ENCODE data around the gene SDK1.

SDK1 gene

DNA sequence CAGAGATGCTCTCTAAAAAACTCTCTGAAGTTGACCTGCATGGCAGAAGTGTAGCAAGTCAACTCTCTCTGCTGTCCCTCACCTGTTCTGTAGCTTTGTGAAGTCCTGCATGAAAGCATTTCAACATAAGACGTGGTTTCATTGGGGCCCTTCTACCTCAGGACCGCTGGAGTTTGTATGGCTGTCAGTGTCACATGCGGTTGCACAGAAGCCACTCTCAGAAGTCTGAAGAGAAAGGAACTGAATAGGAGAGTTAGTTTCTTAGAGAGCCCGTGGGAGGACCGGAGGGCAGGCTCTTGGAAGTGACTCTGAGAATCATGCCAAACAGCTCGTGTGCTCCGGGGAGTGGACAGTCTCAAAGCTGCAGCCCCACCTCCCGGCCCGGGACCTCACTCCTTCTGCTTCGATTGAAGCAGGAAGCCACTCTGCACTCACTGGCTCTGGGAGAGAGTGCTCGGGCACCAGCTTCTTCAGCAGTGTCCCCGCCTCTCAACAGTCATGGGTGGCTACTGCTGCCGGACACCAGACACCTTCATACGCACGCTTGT lies 486.7 kb downstream of the SDK1 start:
- no peak overlapping the region for H3K4me3 Mint-ChIP-seq
- no peaks in the 10 kb centered on the region for H3K9me3 Mint-ChIP-seq
- H3K27me3 Mint-ChIP-seq = peaks cover 38% of the 10 kb centered on the region
- no peaks in the 10 kb centered on the region for H3K36me3 Mint-ChIP-seq (ENCODE audit: low read depth)
- no peaks in the 10 kb centered on the region for H3K4me1 Mint-ChIP-seq (ENCODE audit: low read depth)
- no peak overlapping the region for H3K27ac Mint-ChIP-seq

DNA sequence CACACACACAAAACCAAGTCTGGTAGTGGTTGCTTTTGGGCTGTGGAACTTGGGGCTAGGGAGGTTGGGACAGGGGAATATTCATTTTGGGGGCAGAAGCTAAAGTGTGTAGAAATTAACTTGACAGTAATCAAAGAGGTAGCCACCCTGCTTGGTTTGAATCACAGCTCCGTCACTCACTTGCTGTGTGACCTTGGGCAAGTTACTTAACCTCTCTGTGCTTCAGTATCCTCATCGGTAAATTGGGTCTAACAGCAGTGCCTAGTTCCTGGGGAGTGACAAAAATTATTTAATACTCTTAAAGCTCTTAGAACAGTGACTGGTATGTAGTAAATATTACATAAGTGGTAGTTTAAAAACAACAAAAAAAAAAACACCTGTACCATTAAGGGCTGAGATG lies 489.8 kb downstream of the SDK1 start:
- Mint-ChIP-seq H3K9me3 (no peaks in the 10 kb centered on the region), H3K4me3 (no peak overlapping the region), H3K36me3 (ENCODE audit: low read depth) (no peaks in the 10 kb centered on the region), H3K27ac (no peak overlapping the region), H3K4me1 (ENCODE audit: low read depth) (no peaks in the 10 kb centered on the region), H3K27me3 (peaks cover 24% of the 10 kb centered on the region)

DNA sequence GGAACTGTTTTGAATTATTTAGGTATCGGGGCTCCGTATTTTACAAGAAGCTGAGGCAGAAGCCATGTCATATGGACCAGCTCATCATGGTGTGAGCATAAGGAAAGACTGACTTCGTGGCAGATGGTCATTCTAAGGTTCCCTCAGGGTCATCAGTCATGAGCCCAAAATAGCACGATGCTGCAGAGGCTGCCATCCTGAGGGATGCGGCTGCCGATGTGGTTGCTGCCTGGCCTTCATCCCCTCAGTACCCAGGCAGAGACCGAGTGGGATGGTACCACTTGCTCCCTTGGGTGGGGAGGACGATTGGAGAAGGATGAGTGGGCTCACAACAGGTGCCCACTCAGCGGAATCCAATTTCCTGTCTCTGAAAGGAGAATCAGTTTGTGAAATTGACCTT lies 490.3 kb downstream of the SDK1 start:
- Mint-ChIP-seq H3K36me3 (ENCODE audit: low read depth) (no peaks in the 10 kb centered on the region), H3K9me3 (no peaks in the 10 kb centered on the region), H3K27me3 (peaks cover 23% of the 10 kb centered on the region), H3K4me3 (no peak overlapping the region), H3K27ac (no peak overlapping the region), H3K4me1 (ENCODE audit: low read depth) (no peaks in the 10 kb centered on the region)

DNA sequence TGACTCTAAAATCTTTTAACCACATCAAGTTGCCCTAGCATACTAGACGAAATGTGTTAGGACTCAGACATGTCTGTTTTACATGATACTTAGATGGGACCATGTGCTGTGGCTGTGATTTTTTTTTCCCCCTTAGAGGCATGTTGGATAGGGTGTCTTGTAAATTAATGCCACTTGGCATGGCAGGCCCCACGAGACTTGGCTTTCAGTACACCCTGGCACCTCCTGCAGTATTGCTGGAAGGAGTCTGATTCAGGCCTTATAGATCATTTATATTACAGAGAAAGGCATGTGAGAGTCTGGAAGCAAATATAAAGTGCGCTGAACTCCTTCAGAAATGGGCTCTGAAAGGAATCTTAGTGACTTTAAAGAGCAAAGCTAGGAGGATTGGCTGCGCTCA lies 494.1 kb downstream of the SDK1 start:
- Mint-ChIP-seq H3K4me1 (ENCODE audit: low read depth) (no peaks in the 10 kb centered on the region), H3K9me3 (no peaks in the 10 kb centered on the region), H3K4me3 (no peak overlapping the region), H3K36me3 (ENCODE audit: low read depth) (no peaks in the 10 kb centered on the region), H3K27ac (no peak overlapping the region), H3K27me3 (no peaks in the 10 kb centered on the region)

DNA sequence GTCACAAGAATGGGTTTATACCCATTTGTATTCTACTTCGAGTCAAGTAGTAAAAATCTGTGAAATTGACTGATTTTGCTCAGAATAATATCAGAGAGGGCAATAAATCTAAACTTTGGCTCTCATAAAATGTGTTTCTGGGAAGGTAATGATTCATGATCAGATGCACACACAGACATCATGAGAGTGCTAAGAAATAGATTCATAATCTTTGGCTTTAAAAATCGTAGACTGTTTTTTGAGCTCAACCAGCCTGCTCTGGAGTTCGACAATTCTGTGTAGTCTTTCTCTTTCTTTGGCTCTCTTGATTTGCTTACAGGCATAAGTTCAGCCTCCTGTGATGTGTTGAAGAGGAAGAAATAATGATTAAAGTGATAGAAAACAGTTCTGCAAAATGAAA lies 494.7 kb downstream of the SDK1 start:
- Mint-ChIP-seq H3K36me3 (ENCODE audit: low read depth) (no peaks in the 10 kb centered on the region), H3K4me3 (no peak overlapping the region), H3K4me1 (ENCODE audit: low read depth) (no peaks in the 10 kb centered on the region), H3K27ac (no peak overlapping the region), H3K27me3 (no peaks in the 10 kb centered on the region), H3K9me3 (no peaks in the 10 kb centered on the region)

DNA sequence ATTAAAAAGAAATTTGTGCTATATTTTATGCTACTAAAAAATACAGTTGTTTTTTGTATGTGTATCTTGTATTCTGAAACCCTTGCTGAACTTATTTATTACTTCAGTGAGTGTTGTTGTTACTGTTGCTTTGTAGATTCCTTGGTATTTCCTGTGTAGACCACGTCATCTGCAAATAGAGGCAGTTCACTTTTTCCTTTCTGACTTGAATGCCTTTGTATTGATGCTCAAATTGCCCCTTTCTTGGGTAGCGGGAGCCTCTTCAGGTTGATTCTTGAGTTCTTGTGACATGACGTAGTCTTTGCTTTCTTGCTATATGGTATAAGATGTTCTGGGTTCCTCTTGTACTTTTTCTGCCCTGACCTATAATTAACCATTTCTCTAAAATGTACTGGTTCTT lies 504.1 kb downstream of the SDK1 start:
- peaks cover 13% of the 10 kb centered on the region for H3K27me3 Mint-ChIP-seq
- H3K36me3 Mint-ChIP-seq (ENCODE audit: low read depth) = no peaks in the 10 kb centered on the region
- no peak overlapping the region for H3K4me3 Mint-ChIP-seq
- H3K4me1 Mint-ChIP-seq (ENCODE audit: low read depth) = no peaks in the 10 kb centered on the region
- no peaks in the 10 kb centered on the region for H3K9me3 Mint-ChIP-seq
- no peak overlapping the region for H3K27ac Mint-ChIP-seq

DNA sequence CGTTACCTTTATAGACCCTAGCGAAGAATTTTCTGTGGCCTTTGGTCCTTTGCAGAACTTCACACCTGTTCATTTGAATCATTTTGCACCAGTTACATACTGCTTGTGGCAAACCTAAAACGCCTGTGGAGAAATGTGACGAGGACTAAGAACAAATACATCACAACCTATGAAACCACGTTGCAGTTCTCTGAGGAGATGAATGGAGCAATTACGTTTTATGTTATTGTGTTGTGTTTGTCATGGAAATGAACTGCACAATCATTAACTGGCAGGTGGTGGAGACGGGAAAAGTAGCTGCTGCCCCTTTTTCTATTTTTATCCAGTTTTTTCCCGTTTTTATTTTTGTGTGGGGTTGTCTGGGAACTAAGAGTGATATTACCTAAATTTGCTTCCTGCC lies 505.5 kb downstream of the SDK1 start:
- Mint-ChIP-seq H3K27me3 (peaks cover 13% of the 10 kb centered on the region), H3K9me3 (no peaks in the 10 kb centered on the region), H3K27ac (no peak overlapping the region), H3K4me3 (no peak overlapping the region), H3K36me3 (ENCODE audit: low read depth) (no peaks in the 10 kb centered on the region), H3K4me1 (ENCODE audit: low read depth) (no peaks in the 10 kb centered on the region)

DNA sequence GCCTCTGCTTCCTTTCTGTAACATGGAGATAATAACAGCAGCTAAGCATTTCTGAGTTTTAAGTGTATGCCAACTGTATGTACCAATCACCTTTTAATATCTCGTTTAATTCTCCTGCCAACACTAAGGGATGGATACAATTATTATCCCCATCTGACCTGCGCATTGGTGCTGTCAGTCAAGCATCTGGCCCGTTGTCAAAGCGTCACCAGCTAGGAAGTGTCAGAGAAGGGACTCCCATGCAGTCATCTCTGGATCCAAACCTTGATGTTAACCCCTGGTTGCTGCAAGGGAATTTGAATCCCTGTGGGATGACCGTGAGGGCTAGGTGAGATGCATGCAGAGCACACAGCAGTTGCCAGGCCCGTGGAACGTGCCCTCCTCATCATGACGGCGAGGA lies 506.8 kb downstream of the SDK1 start:
- Mint-ChIP-seq H3K36me3 (ENCODE audit: low read depth) (no peaks in the 10 kb centered on the region), H3K27ac (no peak overlapping the region), H3K9me3 (no peaks in the 10 kb centered on the region), H3K4me1 (ENCODE audit: low read depth) (no peaks in the 10 kb centered on the region), H3K27me3 (peaks cover 19% of the 10 kb centered on the region), H3K4me3 (no peak overlapping the region)

DNA sequence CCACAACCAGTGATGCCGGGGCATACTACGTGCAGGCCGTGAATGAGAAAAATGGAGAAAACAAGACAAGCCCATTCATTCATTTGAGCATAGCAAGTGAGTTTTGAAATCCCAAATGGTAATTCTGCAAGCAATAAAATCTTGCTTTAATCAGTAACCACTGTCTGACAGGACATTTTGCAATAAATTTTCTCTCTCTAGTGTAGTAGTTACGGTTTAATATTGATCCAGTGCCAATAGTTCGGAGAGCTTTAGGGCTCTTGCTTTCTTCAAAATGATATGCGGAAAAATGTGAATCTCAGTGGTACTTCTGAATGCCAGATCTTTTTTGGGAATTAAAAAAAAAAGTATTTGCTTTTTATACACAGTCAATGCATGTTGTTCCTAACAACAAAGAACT lies 520.4 kb downstream of the SDK1 start:
- H3K27ac Mint-ChIP-seq = no peak overlapping the region
- H3K4me1 Mint-ChIP-seq (ENCODE audit: low read depth) = no peaks in the 10 kb centered on the region
- no peaks in the 10 kb centered on the region for H3K36me3 Mint-ChIP-seq (ENCODE audit: low read depth)
- H3K9me3 Mint-ChIP-seq = no peaks in the 10 kb centered on the region
- no peak overlapping the region for H3K4me3 Mint-ChIP-seq
- H3K27me3 Mint-ChIP-seq = peaks cover 6% of the 10 kb centered on the region

DNA sequence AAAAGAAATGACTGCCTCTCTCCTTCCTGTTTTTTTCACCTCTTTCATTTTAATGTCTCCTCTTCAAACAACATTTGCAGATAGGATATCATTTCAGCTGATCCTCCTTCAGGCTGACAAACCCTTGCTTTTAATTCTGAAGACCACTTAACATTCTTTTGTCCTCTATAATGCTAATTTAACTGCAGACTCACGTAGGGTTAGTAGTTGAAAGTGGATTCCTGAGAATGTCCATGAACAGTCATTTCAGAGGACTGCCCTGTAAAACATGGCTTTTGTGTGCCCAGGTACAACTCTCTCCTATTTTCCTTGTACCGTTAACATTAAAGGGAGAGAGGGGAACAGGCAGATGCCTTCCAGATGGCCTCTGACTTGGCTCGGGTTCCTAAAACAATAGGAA lies 524.4 kb downstream of the SDK1 start:
- no peak overlapping the region for H3K4me3 Mint-ChIP-seq
- H3K27me3 Mint-ChIP-seq = peaks cover 2% of the 10 kb centered on the region
- no peaks in the 10 kb centered on the region for H3K36me3 Mint-ChIP-seq (ENCODE audit: low read depth)
- H3K27ac Mint-ChIP-seq = no peak overlapping the region
- no peaks in the 10 kb centered on the region for H3K4me1 Mint-ChIP-seq (ENCODE audit: low read depth)
- H3K9me3 Mint-ChIP-seq = no peaks in the 10 kb centered on the region

DNA sequence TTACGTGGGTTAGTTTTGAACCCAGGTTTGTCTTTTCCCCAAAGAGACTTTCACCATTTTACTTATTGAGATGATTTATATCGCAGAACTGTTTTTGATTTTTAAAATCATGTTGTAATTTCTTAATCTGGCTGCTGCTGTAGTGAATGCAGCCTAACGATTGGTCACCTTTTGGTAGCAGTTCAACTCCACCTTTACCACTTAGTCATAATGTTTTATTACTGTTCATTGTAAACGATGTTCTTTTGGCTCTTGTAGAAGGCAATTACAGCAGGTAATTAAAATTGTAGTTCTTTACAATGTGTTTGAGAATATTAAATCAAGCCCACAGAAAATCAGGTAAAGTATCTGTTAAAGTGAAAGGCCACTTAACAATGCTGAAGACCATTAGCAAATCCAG lies 531.1 kb downstream of the SDK1 start:
- Mint-ChIP-seq H3K27ac (no peak overlapping the region), H3K4me3 (no peak overlapping the region), H3K36me3 (ENCODE audit: low read depth) (no peaks in the 10 kb centered on the region), H3K9me3 (no peaks in the 10 kb centered on the region), H3K27me3 (peaks cover 9% of the 10 kb centered on the region), H3K4me1 (ENCODE audit: low read depth) (no peaks in the 10 kb centered on the region)

DNA sequence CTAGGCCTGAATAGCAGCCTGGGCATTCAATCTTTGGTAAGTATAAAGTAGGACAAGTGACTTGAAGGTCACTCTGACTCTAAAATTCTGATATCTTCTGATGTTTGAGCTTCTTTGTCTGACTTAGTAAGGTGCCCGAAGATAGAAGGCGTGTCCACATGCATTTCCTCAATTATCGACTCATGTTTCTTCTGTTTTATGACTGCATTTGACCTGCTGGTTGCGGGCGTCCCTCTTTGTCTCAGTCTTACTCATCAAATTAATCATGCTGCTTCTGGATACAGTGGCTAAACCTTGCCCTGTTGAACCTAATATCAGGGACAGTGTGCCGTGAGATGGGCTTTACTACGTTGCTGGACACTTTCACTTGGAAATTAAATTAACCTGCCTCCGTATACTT lies 534.1 kb downstream of the SDK1 start:
- H3K27ac Mint-ChIP-seq = no peak overlapping the region
- H3K27me3 Mint-ChIP-seq = peaks cover 14% of the 10 kb centered on the region
- H3K9me3 Mint-ChIP-seq = no peaks in the 10 kb centered on the region
- no peaks in the 10 kb centered on the region for H3K36me3 Mint-ChIP-seq (ENCODE audit: low read depth)
- H3K4me1 Mint-ChIP-seq (ENCODE audit: low read depth) = no peaks in the 10 kb centered on the region
- no peak overlapping the region for H3K4me3 Mint-ChIP-seq

DNA sequence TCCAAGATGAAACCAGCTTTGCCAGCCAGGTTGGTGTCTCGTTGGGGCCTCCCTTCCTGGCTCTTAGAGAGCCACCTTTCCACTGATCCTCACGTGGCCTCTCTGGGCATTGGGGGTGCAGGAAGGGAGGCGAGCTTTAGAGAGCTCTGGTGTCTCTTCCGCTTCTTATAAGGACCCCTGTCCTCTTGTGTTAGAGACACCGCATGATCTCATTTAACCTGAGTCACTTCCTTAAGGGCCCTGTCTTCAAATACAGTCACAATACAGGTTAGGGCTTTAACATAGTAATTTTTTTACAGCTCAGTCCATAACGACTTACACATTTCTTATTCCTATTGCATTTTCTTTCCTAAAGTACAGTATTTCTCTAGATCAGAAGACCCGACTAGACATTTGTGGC lies 535.8 kb downstream of the SDK1 start:
- Mint-ChIP-seq H3K4me1 (ENCODE audit: low read depth) (no peaks in the 10 kb centered on the region), H3K9me3 (no peaks in the 10 kb centered on the region), H3K27ac (no peak overlapping the region), H3K36me3 (ENCODE audit: low read depth) (no peaks in the 10 kb centered on the region), H3K4me3 (no peak overlapping the region), H3K27me3 (peaks cover 14% of the 10 kb centered on the region)

DNA sequence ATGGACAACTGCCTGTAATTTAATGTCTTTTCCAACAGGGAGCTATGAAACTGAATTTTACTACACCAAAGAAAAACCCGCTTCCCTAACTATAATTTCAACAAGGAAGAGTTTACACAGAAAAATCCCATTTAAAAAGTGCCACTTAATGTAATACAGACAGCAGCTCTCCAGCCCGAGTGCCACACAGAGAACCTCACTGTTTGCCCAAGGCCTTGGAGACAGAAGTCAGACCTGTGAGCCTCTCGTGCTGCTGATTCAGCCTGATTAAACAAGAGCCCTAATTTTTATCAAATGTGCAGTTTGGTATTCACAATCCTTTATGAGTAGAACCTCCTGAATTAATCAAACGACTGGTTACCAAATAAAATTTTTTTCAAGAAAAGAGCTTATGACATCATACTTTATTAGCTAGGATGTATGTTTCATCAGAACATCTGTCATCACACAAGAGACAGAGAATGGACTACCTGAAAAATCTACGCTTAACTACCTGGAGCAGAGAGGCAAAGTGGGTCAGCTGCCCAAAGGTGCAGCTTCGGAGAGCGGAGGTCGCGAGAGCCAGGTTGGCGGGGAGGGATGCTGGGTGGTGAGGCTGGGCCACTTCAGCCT lies 543.6 kb downstream of the SDK1 start:
- H3K4me3 Mint-ChIP-seq = no peak overlapping the region
- no peaks in the 10 kb centered on the region for H3K4me1 Mint-ChIP-seq (ENCODE audit: low read depth)
- peaks cover 5% of the 10 kb centered on the region for H3K27me3 Mint-ChIP-seq
- no peaks in the 10 kb centered on the region for H3K9me3 Mint-ChIP-seq
- no peaks in the 10 kb centered on the region for H3K36me3 Mint-ChIP-seq (ENCODE audit: low read depth)
- H3K27ac Mint-ChIP-seq = no peak overlapping the region

DNA sequence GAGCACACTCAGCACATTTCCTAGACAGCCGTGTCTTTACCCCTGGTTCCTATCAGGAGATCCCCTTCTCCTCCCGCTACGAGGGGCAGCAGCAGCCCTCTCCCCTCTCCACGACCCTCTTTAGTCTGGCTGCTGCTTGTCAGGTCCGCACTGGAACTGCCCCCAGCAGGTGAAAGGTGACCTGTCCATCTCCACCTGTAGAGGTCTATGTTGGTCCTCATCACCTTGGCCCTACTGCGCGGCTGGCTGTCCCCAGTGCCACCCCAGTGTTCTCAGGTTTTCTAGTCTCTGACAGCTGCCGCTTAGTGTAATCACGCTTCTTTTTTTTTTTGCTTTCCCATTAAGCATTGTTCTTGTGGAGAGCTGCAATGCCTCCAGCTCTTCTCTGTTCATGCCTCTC lies 545.7 kb downstream of the SDK1 start:
- Mint-ChIP-seq H3K36me3 (ENCODE audit: low read depth) (no peaks in the 10 kb centered on the region), H3K9me3 (no peaks in the 10 kb centered on the region), H3K4me1 (ENCODE audit: low read depth) (no peaks in the 10 kb centered on the region), H3K4me3 (no peak overlapping the region), H3K27ac (no peak overlapping the region), H3K27me3 (peaks cover 5% of the 10 kb centered on the region)

DNA sequence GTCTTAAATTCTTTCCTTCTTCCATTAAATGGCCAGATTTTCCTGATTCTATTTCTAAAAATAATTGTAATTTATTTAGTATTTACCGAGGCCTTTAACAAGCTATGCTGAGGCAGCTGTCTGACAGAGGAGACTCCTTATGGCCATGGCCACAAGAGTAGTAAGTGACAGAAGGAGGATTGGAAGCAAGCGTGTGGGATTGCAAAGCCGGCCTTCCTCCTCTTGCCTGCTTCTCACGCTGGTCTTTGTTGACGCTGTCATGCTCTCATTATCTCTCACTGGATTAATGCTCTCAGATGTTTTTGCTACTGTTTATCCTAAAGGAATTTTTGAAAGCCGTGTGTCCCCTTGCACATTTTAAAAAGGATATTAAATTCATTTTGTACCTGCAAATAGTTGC lies 546.3 kb downstream of the SDK1 start:
- H3K27me3 Mint-ChIP-seq = peaks cover 5% of the 10 kb centered on the region
- no peak overlapping the region for H3K4me3 Mint-ChIP-seq
- no peaks in the 10 kb centered on the region for H3K9me3 Mint-ChIP-seq
- H3K27ac Mint-ChIP-seq = no peak overlapping the region
- no peaks in the 10 kb centered on the region for H3K36me3 Mint-ChIP-seq (ENCODE audit: low read depth)
- H3K4me1 Mint-ChIP-seq (ENCODE audit: low read depth) = no peaks in the 10 kb centered on the region
